Measurements from ENCODE around the gene TP53TG5.

DNA sequence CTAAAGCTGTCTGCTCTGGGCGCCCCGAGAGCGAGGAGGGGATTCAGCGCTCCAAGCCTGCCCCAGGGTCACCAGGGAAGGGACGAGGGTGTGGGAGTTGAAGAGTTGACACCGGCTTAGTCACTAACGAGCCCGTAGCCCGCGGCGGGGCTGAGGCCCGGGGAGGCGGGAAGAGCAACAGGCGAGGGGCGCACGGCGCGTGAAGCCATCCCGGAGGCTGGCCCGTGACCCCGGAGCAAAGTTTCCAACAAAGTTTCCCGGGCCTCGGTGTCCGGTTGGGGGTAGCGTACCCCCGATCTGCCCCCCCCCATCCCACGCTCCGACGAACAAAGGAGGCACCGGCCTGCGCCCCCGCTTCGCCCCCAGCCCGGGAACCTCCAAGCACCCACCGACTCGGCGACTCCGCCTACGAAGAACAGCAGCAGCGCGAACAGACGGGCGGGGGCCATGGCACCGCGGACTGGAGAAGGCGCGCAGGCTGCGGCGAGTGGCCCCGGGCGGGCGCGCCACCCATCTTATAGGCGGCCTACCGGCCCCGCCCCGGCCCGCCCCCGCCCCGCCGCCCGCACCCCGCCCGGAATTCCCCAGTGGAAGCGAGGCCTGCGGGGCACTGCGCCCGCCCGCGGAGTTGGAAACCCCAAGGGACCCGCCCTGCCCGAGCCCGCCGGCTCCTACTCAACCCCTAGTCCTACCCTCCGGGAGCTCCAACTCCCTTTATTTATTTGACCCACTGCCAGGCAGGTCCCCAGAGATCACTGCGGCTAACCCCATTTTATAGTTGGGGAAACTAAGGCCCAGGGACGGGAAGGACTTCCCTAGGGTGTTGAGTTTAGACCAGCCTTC lies 30.0 kb downstream of the TP53TG5 start, which contains the start of gene SDC4:
- TF ChIP-seq, protein P1, sequence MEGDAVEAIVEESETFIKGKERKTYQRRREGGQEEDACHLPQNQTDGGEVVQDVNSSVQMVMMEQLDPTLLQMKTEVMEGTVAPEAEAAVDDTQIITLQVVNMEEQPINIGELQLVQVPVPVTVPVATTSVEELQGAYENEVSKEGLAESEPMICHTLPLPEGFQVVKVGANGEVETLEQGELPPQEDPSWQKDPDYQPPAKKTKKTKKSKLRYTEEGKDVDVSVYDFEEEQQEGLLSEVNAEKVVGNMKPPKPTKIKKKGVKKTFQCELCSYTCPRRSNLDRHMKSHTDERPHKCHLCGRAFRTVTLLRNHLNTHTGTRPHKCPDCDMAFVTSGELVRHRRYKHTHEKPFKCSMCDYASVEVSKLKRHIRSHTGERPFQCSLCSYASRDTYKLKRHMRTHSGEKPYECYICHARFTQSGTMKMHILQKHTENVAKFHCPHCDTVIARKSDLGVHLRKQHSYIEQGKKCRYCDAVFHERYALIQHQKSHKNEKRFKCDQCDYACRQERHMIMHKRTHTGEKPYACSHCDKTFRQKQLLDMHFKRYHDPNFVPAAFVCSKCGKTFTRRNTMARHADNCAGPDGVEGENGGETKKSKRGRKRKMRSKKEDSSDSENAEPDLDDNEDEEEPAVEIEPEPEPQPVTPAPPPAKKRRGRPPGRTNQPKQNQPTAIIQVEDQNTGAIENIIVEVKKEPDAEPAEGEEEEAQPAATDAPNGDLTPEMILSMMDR (conservative IDR thresholded peaks at IDR 0.05; ENCODE audit: low read depth, low read length), result no peak
- no peak for TF ChIP-seq EZH2phosphoT487 (IDR thresholded peaks at IDR 0.05; ENCODE audit: borderline replicate concordance, low read length)
